Right lobe of liver (tissue), 6 donors: ENCODE data around the gene SSTR5. TPM values are rescaled to one million over a fixed set of nuclear protein-coding genes. Genes with fewer than 3 reads are reported as not detected.
A peak's percentile ranks its signal among the peaks of the same experiment; 100 is the strongest.

ENCODE experiments used
- ATAC-seq, 4 donors: fragments of 200-7000 bp; cut with Tn5 transposase; one replicate each; pipeline ENCODE4 v1.9.1; 2020; ENCODE audit warnings: mild to moderate bottlenecking in 4 of 4, moderate library complexity in 4 of 4
- DNase-seq, 3 donors: peaks; one replicate each; pipeline ENCODE4 v3.0.0-alpha.2; 2020
- H3K27ac ChIP-seq, 3 donors: fragments of 200-600 bp; one replicate each; pipeline ENCODE4 v1.8.0; 2022
- H3K27me3 ChIP-seq, 2 donors: fragments of 200-600 bp; one replicate each; pipeline ENCODE4 v1.8.0; 2022
- H3K36me3 ChIP-seq, 4 donors: fragments of 200-600 bp; sonication (generic) in 1 of 4; one replicate each; pipeline versions ENCODE4 v1.5.1 to v1.8.0; 2017 to 2022; ENCODE audit warnings: control low read depth in 1 of 4
- H3K4me1 ChIP-seq, 4 donors: fragments of 200-600 bp; sonication (generic) in 1 of 4; one replicate each; pipeline versions ENCODE4 v1.5.1 to v1.8.0; 2017 to 2022; ENCODE audit warnings: control low read depth in 1 of 4
- H3K4me3 ChIP-seq, 3 donors: fragments of 200-600 bp; one replicate each; pipeline ENCODE4 v1.8.0; 2022
- H3K9me3 ChIP-seq, 4 donors: fragments of 200-600 bp; sonication (generic) in 1 of 4; one replicate each; pipeline versions ENCODE4 v1.5.1 to v1.8.0; 2017 to 2022; ENCODE audit warnings: control low read depth in 1 of 4
- CTCF ChIP-seq, 4 donors: fragments of 200-600 bp in 3 of 4; fragments of 450-650 bp in 1 of 4; IDR thresholded peaks; one replicate each; pipeline versions ENCODE4 v1.5.1 to v1.8.0; 2016 to 2022; ENCODE audit warnings: antibody characterized with exemption in 4 of 4, mild to moderate bottlenecking in 2 of 4
- POLR2A ChIP-seq: fragments of 450-650 bp; IDR thresholded peaks from one replicate; pipeline ENCODE4 v1.6.1; 2017; ENCODE audit warnings: antibody characterized with exemption, mild to moderate bottlenecking
- WGBS: methylation state at CpG from one replicate; pipeline ENCODE4 v1.1.6; 2018; ENCODE audit warnings: low coverage, low lambda C conversion rate; ENCODE audit not compliant: insufficient coverage; ENCODE audit errors: missing lambda C conversion rate; 5-methylcytosine and 5-hydroxymethylcytosine counted together
- intact Hi-C, 2 donors: fragments of 100-400 bp; cut with DNase I; formaldehyde crosslinking; loops; one replicate each; pipeline versions ENCODE4 v1.11.2 to v1.14.1; 2022
- total RNA-seq, 6 experiments: library from RNA; depleted of rRNA in 2 of 6; stranded (reverse); fragments of >200 nt in 2 of 6; fragmentation: NEBNext Ultra II Directional in 3 of 6; extraction: Animal tissue kit (Norgen Biotek cat#: 25700) in 3 of 6; gene quantifications; one replicate each; pipeline versions ENCODE4 v1.1.0 to v1.2.4, GENCODE V29; 2016 to 2023
- donor health status: DM: no; HTN: yes; CAD: no.
- donor health status: DM: no; HTN: no; CAD: no.
- donor health status: DM: no; HTN: no; CAD: no.
- donor health status: DM: no; HTN: yes; CAD: no.
- donor health status: DM: no; HTN: yes; CAD: no.

SSTR5 gene
- total RNA-seq, 6 experiments from 2014 or later, result not detected

GRCh38 chr16:1040346-1040745, 32.2 kb upstream of the SSTR5 start:
- Histone ChIP-seq H3K36me3 (no peaks in the 10 kb centered on the region), H3K4me3 (no peak overlapping the region), H3K9me3 (no peaks in the 10 kb centered on the region), H3K27ac (no peak overlapping the region), H3K4me1 (no peaks in the 10 kb centered on the region), H3K27me3 (no peaks in the 10 kb centered on the region)
- intact Hi-C loops, result no loop called here
- ATAC-seq (no peak), DNase-seq (no peak)
- WGBS, result 76% methylated on average over 17 of the region's 29 CpGs
- TF ChIP-seq CTCF (IDR thresholded peaks at IDR 0.05) (no peak), POLR2A (no peak)

GRCh38 chr16:1042049-1042744, 30.4 kb upstream of the SSTR5 start:
- no peak for DNase-seq
- intact Hi-C loops, result no loop called here

GRCh38 chr16:1042866-1043265, 29.7 kb upstream of the SSTR5 start:
- intact Hi-C loops, result no loop called here
- WGBS, result 40% methylated on average over 12 of the region's 19 CpGs
- Histone ChIP-seq H3K27ac (no peak overlapping the region), H3K4me1 (no peaks in the 10 kb centered on the region), H3K27me3 (no peaks in the 10 kb centered on the region), H3K4me3 (no peak overlapping the region), H3K36me3 (no peaks in the 10 kb centered on the region), H3K9me3 (no peaks in the 10 kb centered on the region)
- ATAC-seq, result peak in 2 of 4 donors; percentile 21 to 25
- no peak for DNase-seq
- TF ChIP-seq POLR2A (no peak), CTCF (IDR thresholded peaks at IDR 0.05) (no peak)

More at GRCh38 chr16:1042049-1042744, 30.4 kb upstream of the SSTR5 start:
- Histone ChIP-seq H3K4me1 (no peaks in the 10 kb centered on the region), H3K4me3 (no peak overlapping the region), H3K36me3 (no peaks in the 10 kb centered on the region), H3K27me3 (no peaks in the 10 kb centered on the region), H3K9me3 (no peaks in the 10 kb centered on the region), H3K27ac (no peak overlapping the region)
- WGBS, result 83% methylated on average over 12 of the region's 15 CpGs
- no peak for ATAC-seq
- TF ChIP-seq POLR2A, result no peak
- no peak for TF ChIP-seq CTCF (IDR thresholded peaks at IDR 0.05)

GRCh38 chr16:1043881-1044451, 28.6 kb upstream of the SSTR5 start:
- TF ChIP-seq CTCF (IDR thresholded peaks at IDR 0.05) (no peak), POLR2A (no peak)
- no peak for ATAC-seq
- no peaks in the 10 kb centered on the region for H3K36me3 ChIP-seq
- H3K4me1 ChIP-seq, result no peaks in the 10 kb centered on the region
- H3K27ac ChIP-seq, result no peak overlapping the region
- no CpG with 5 or more reads among the region's 40 CpGs for WGBS
- intact Hi-C loops, result no loop called here
- no peak for DNase-seq
- H3K27me3 ChIP-seq, result no peaks in the 10 kb centered on the region
- H3K4me3 ChIP-seq, result no peak overlapping the region
- no peaks in the 10 kb centered on the region for H3K9me3 ChIP-seq
